Measurements from ENCODE around the gene VAMP7.
"Not testable (repeated sequence)": the region's sequence is repeated elsewhere in the genome, so short reads cannot be mapped to it uniquely, and the experiment has no call there.

VAMP7 gene

DNA sequence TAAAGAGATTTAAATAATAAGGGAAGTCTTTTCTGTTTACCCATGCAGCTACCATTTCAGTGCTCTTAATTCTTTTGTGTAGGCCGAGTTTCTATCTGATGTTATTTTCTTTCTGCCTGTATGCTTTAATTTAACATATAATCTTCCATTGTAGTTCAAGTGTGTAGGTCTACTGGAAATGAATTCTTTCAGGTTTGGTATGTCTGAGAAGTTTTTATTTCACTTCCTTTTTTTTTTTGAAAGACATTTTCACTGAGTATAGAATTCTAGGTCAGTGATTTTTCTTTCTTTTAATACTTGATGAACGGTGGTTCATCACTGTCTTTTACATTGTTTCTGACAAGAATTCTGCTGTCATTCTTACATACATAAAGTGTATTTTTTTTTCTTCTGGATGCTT lies 42.1 kb downstream of the VAMP7 start:
- DNase-seq, result no peak
- peaks cover 15% of the 10 kb centered on the region for H3K36me3 ChIP-seq

DNA sequence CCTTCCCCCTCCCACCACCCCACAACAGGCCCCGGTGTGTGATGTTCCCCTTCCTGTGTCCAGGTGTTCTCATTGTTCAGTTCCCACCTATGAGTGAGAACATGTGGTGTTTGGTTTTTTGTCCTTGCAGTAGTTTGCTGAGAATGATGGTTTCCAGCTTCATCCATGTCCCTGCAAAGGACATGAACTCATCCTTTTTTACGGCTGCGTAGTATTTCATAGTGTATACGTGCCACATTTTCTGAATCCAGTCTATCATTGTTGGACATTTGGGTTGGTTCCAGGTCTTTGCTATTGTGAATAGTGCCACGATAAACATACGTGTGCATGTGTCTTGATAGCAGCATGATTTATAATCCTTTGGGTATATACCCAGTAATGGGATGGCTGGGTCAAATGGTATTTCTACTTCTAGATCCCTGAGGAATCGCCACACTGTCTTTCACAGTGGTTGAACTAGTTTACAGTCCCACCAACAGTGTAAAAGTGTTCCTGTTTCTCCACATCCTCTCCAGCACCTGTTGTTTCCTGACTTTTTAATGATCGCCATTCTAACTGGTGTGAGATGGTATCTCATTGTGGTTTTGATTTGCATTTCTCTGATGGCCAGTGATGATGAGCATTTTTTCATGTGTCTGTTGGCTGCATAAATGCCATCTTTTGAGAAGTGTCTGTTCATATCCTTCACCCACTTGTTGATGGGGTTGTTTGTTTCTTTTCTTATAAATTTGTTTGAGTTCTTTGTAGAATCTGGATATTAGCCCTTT lies 49.9 kb downstream of the VAMP7 start:
- H3K27me3 ChIP-seq (ENCODE audit: insufficient read depth, low read depth, severe bottlenecking); DNase-seq; H3K4me3 ChIP-seq (ENCODE audit: low read depth, low read length); H3K27ac ChIP-seq: not testable (repeated sequence)
- Histone ChIP-seq H3K9me3 (ENCODE audit: severe bottlenecking) (peaks cover 18% of the 10 kb centered on the region), H3K36me3 (peaks cover 10% of the 10 kb centered on the region)

More for the DNA sequence above, 42.1 kb downstream of the VAMP7 start:
- Histone ChIP-seq H3K27me3 (ENCODE audit: insufficient read depth, low read depth, severe bottlenecking) (peaks cover 2% of the 10 kb centered on the region), H3K4me3 (ENCODE audit: low read depth, low read length) (no peak overlapping the region), H3K9me3 (ENCODE audit: severe bottlenecking) (no peaks in the 10 kb centered on the region), H3K27ac (no peak overlapping the region)
- TF ChIP-seq, protein P1, sequence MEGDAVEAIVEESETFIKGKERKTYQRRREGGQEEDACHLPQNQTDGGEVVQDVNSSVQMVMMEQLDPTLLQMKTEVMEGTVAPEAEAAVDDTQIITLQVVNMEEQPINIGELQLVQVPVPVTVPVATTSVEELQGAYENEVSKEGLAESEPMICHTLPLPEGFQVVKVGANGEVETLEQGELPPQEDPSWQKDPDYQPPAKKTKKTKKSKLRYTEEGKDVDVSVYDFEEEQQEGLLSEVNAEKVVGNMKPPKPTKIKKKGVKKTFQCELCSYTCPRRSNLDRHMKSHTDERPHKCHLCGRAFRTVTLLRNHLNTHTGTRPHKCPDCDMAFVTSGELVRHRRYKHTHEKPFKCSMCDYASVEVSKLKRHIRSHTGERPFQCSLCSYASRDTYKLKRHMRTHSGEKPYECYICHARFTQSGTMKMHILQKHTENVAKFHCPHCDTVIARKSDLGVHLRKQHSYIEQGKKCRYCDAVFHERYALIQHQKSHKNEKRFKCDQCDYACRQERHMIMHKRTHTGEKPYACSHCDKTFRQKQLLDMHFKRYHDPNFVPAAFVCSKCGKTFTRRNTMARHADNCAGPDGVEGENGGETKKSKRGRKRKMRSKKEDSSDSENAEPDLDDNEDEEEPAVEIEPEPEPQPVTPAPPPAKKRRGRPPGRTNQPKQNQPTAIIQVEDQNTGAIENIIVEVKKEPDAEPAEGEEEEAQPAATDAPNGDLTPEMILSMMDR (IDR thresholded peaks at IDR 0.05; ENCODE audit: low read depth, low read length), result no peak

DNA sequence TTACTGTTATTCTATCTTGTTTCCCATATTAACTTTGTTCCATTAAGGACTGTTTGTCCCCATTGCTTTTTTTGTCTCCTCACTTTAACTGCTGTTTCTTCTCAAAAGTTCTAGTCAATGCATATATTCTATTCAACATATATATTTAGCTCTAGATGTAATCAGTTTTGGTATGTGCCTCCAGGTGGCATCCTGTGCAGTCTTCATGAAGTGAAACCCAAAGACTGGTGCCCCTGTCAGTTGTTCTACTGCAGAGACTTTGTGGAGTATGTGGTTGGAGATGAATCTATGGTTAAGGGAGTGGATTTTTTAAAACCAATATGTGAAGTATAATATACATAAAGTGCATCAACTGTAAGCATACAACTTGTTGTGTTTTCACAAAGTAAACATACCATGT lies 57.0 kb downstream of the VAMP7 start:
- Histone ChIP-seq H3K4me3 (ENCODE audit: low read depth, low read length) (no peak overlapping the region), H3K9me3 (ENCODE audit: severe bottlenecking) (peaks cover 6% of the 10 kb centered on the region), H3K27ac (no peak overlapping the region), H3K36me3 (no peaks in the 10 kb centered on the region; the same call in none of the 2 replicates), H3K27me3 (ENCODE audit: insufficient read depth, low read depth, severe bottlenecking) (peaks cover 3% of the 10 kb centered on the region)
- TF ChIP-seq, protein P1 (IDR thresholded peaks at IDR 0.05; ENCODE audit: low read depth, low read length), result no peak
- DNase-seq, result no peak

DNA sequence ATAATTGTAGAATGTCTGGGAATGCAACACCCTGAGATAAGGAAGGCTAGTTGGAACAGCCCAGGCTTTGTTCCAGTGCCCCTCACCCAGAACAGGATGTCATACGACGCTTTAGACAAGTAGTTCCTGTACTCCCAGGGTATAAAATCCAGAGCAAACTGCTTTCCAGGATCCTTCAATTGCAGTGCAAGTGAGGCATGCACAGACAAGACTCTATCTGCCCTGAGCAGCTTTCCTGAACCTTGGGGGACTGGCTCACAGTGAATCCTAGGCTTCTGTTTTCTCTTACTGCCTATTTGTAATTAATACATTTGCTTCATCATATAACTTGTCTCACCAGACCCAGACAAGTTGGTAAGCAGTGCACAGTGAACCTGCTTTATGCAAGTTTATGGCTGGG lies 68.0 kb downstream of the VAMP7 start:
- no peak for DNase-seq
- no peaks in the 10 kb centered on the region for H3K36me3 ChIP-seq
- H3K4me3 ChIP-seq (ENCODE audit: low read depth, low read length), result no peak overlapping the region
- no peak overlapping the region for H3K27ac ChIP-seq
- peaks cover 16% of the 10 kb centered on the region for H3K9me3 ChIP-seq (ENCODE audit: severe bottlenecking)
- no peaks in the 10 kb centered on the region for H3K27me3 ChIP-seq (ENCODE audit: insufficient read depth, low read depth, severe bottlenecking)
- TF ChIP-seq, protein P1 (IDR thresholded peaks at IDR 0.05; ENCODE audit: low read depth, low read length), result no peak

DNA sequence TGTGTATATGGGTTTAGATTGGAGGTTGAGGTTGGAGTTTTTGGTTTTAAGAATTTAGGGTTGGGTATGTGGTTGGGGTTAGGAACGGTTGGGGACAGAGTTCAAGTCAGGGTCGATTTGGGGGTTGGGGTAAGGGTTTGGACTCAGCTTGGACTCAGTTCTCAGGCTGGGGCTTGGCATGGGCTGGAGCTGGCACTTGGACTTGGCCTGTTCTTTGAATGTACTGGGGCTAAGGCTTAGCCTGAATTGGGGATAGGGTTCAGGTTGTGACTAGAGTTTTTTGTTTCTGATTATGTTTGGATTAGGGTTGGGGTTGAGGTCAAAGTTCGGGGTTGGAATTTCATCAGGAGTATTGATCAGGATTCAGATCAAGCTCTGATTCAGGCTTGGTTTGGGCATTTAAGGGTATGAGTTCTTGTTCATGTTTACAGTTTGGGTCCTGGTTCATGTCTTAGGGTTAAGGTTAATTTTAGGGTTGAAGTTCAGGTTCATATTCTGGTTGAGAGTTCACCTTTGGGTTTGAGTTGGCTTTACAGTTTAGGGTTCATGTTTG lies 70.2 kb downstream of the VAMP7 start:
- no peak overlapping the region for H3K4me3 ChIP-seq (ENCODE audit: low read depth, low read length)
- TF ChIP-seq, protein P1 (IDR thresholded peaks at IDR 0.05; ENCODE audit: low read depth, low read length), result no peak
- H3K27ac ChIP-seq, result no peak overlapping the region
- no peaks in the 10 kb centered on the region for H3K27me3 ChIP-seq (ENCODE audit: insufficient read depth, low read depth, severe bottlenecking)
- DNase-seq, result no peak
- no peaks in the 10 kb centered on the region for H3K36me3 ChIP-seq
- peaks cover 20% of the 10 kb centered on the region for H3K9me3 ChIP-seq (ENCODE audit: severe bottlenecking)

DNA sequence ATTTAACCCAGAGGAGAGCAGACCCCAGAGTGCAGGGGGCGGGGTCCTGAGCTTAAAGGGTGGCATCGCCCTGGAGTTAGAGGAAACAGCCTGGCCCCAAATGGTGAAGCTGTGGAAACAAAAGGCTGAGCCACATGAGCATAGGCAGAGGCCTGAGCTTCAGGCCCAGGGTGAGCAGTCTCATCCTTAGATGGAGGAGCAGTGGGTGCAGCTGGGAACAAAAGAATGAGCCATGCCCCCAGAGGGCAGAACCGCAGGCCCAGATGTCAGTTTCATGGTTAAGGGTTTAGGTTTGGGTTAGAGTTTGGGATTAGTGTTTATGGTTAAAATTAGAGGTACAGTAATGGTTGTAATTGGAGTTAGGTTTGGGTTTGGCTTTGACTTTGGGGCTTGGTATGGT lies 71.9 kb downstream of the VAMP7 start:
- TF ChIP-seq, protein P1 (IDR thresholded peaks at IDR 0.05; ENCODE audit: low read depth, low read length), result no peak
- peaks cover 3% of the 10 kb centered on the region for H3K27me3 ChIP-seq (ENCODE audit: insufficient read depth, low read depth, severe bottlenecking)
- DNase-seq, result no peak
- H3K36me3 ChIP-seq, result no peaks in the 10 kb centered on the region
- no peak overlapping the region for H3K4me3 ChIP-seq (ENCODE audit: low read depth, low read length)
- H3K27ac ChIP-seq, result no peak overlapping the region
- peaks cover 23% of the 10 kb centered on the region for H3K9me3 ChIP-seq (ENCODE audit: severe bottlenecking)

All from WERI-Rb-1 (cell line).